Endothelial cell of umbilical vein (primary cell): ENCODE data around the gene PARD3B. TPM values are rescaled to one million over a fixed set of nuclear protein-coding genes. Genes with fewer than 3 reads are reported as not detected.

Experiments used
- BruUV-seq: library from RNA; stranded (reverse); fragments of 400-500 nt; replicated peaks from 2 replicates; lab custom pipeline; 2021; lab: Mats Ljungman, UMichigan
- CTCF ChIA-PET: fragments of 300-600, 350-600 bp; sonication (Branson Sonifier 250); formaldehyde crosslinking; loops from one replicate; lab custom pipeline; 2021; ENCODE audit warnings: antibody characterized with exemption, inconsistent platforms; lab: Charles Lee
- POLR2A ChIA-PET: fragments of 300-600, 350-600 bp; sonication (Branson Sonifier 250); formaldehyde crosslinking; loops from one replicate; lab custom pipeline; 2021; ENCODE audit warnings: antibody characterized with exemption, inconsistent platforms; lab: Charles Lee
- DNase-seq: peaks from one replicate; pipeline ENCODE4 v3.0.0-alpha.2; 2011; ENCODE audit warnings: low read depth, low spot score
- FAIRE-seq: peaks from 2 replicates; lab custom pipeline; 2011; peaks lifted over from hg19 to GRCh38; lab: Jason Lieb, UNC
- H2AFZ ChIP-seq: 2 replicates; pipeline ENCODE4 v1.6.0; 2012; ENCODE audit warnings: low read depth, low read length, control low read depth, inconsistent platforms
- H3K27ac ChIP-seq: 2 replicates; pipeline ENCODE4 v1.5.1; 2011; ENCODE audit warnings: low read depth, mild to moderate bottlenecking, control low read depth, low read length, moderate library complexity; ENCODE audit not compliant: insufficient read depth
- H3K27me3 ChIP-seq, 2 experiments: 2 replicates each; pipeline versions ENCODE4 v1.6.0 to v1.6.1; 2011; ENCODE audit warnings: low read length in 2 of 2, mixed read lengths in 1 of 2; ENCODE audit not compliant: control insufficient read depth in 2 of 2, insufficient read depth in 2 of 2
- H3K36me3 ChIP-seq, 2 experiments: 2 replicates in 1 of 2; 3 replicates in 1 of 2; pipeline ENCODE4 v1.5.1; 2011; ENCODE audit warnings: low read length in 2 of 2, mild to moderate bottlenecking in 1 of 2, moderate library complexity in 1 of 2; ENCODE audit not compliant: control insufficient read depth in 2 of 2, insufficient read depth in 2 of 2; ENCODE audit errors: extremely low read depth in 1 of 2
- H3K4me1 ChIP-seq: 3 replicates; pipeline ENCODE4 v1.5.1; 2011; ENCODE audit warnings: mild to moderate bottlenecking, low read length; ENCODE audit not compliant: control insufficient read depth, insufficient read depth; ENCODE audit errors: extremely low read depth
- H3K4me2 ChIP-seq: 2 replicates; pipeline ENCODE4 v1.6.1; 2011; ENCODE audit warnings: low read length, control low read depth, mixed read lengths; ENCODE audit not compliant: insufficient read depth
- H3K4me3 ChIP-seq, 3 experiments: fragments of 200-600 bp in 1 of 3; sonication (generic), shearing (Covaris generic) in 1 of 3; replicated peaks in 1 of 3; 2 replicates each; pipeline ENCODE4 v1.5.1; 2011 to 2016; ENCODE audit warnings: control low read depth in 3 of 3, low read length in 3 of 3, mild to moderate bottlenecking in 2 of 3, inconsistent platforms in 1 of 3, low read depth in 1 of 3, moderate library complexity in 1 of 3; ENCODE audit not compliant: insufficient read depth in 1 of 3
- H3K79me2 ChIP-seq: 2 replicates; pipeline ENCODE4 v1.6.0; 2012; ENCODE audit warnings: low read length, inconsistent platforms; ENCODE audit not compliant: control insufficient read depth, insufficient read depth
- H3K9ac ChIP-seq: replicated peaks from 2 replicates; pipeline ENCODE3; 2011; ENCODE audit warnings: low read length, control low read depth; ENCODE audit not compliant: insufficient read depth; ENCODE audit errors: extremely low read depth
- H3K9me1 ChIP-seq: replicated peaks from 3 replicates; pipeline ENCODE4 v1.6.0; 2011; ENCODE audit warnings: mild to moderate bottlenecking, low read length; ENCODE audit not compliant: control insufficient read depth, insufficient read depth; ENCODE audit errors: extremely low read depth
- H3K9me3 ChIP-seq: replicated peaks from 2 replicates; pipeline ENCODE4 v1.5.1; 2012; ENCODE audit warnings: low read length, inconsistent platforms; ENCODE audit not compliant: control insufficient read depth, insufficient read depth
- H4K20me1 ChIP-seq: replicated peaks from 2 replicates; pipeline ENCODE3; 2011; ENCODE audit warnings: mild to moderate bottlenecking, low read length; ENCODE audit not compliant: control insufficient read depth, insufficient read depth; ENCODE audit errors: extremely low read depth
- CTCF ChIP-seq, 2 donors: IDR thresholded peaks; 1 replicate in 1 of 2; 2 replicates in 1 of 2; pipeline ENCODE4 v1.5.1; 2011; ENCODE audit warnings: low read length in 2 of 2, mild to moderate bottlenecking in 2 of 2, moderate library complexity in 2 of 2, control low read depth in 1 of 2, inconsistent platforms in 1 of 2, low read depth in 1 of 2; ENCODE audit not compliant: insufficient read depth in 1 of 2; ENCODE audit errors: extremely low read depth in 1 of 2
- EZH2 ChIP-seq: IDR thresholded peaks from 2 replicates; pipeline ENCODE4 v1.6.1; 2012; ENCODE audit warnings: borderline replicate concordance, low read depth, mild to moderate bottlenecking, moderate library complexity, low read length, inconsistent platforms; ENCODE audit not compliant: severe bottlenecking
- FOS ChIP-seq: IDR thresholded peaks from 2 replicates; pipeline ENCODE4 v1.6.1; 2011; ENCODE audit warnings: mild to moderate bottlenecking, low read length, moderate library complexity, borderline replicate concordance; ENCODE audit not compliant: insufficient read depth
- GATA2 ChIP-seq: IDR thresholded peaks from 2 replicates; pipeline ENCODE4 v1.7.0; 2011; ENCODE audit warnings: low read depth, mild to moderate bottlenecking, moderate library complexity, mixed read lengths, low read length; ENCODE audit not compliant: insufficient read length, insufficient read depth
- JUN ChIP-seq: IDR thresholded peaks from 2 replicates; pipeline ENCODE4 v1.6.1; 2011; ENCODE audit warnings: borderline replicate concordance, low read depth; ENCODE audit not compliant: insufficient read length, insufficient read depth
- MYC ChIP-seq: IDR thresholded peaks from one replicate; pipeline ENCODE4 v1.6.1; 2011; ENCODE audit warnings: mild to moderate bottlenecking, low read depth, low read length
- POLR2A ChIP-seq: IDR thresholded peaks from 2 replicates; pipeline ENCODE4 v1.6.1; 2012; ENCODE audit warnings: low read depth, mild to moderate bottlenecking, control low read depth, low read length
- POLR2AphosphoS5 ChIP-seq: IDR thresholded peaks from 2 replicates; pipeline ENCODE4 v1.6.1; 2012; ENCODE audit warnings: low read depth, mild to moderate bottlenecking, control low read depth, low read length, moderate library complexity; ENCODE audit not compliant: insufficient read depth
- dilution Hi-C: fragments of 300-500 bp; cut with MboI; formaldehyde crosslinking; loops from one replicate; pipeline ENCODE4 v1.15.0; 2019; ENCODE audit warnings: low sequenced_read_pairs; ENCODE audit not compliant: extremely low pct_ligation_motif_present
- intact Hi-C: fragments of 100-400 bp; cut with micrococcal nuclease; formaldehyde crosslinking; loops from one replicate; pipeline ENCODE4 v1.10.0; 2022
- polyA plus RNA-seq, 4 experiments: library from polyadenylated mRNA; depleted of rRNA in 3 of 4; stranded (reverse) in 3 of 4; unstranded in 1 of 4; fragments of >200 nt; gene quantifications; 2 replicates each; pipeline versions ENCODE4 v1.2.1 to v1.2.3, GENCODE V29; 2011 to 2012; ENCODE audit warnings: missing spikeins in 1 of 4
- total RNA-seq: library from RNA; stranded (reverse); gene quantifications from 2 replicates; pipeline ENCODE4 v1.2.3, GENCODE V29; 2021
- TF ChIP-seq, protein P1 (sequence below): IDR thresholded peaks from 2 replicates; pipeline ENCODE4 v1.6.1; 2011; ENCODE audit not compliant: insufficient read depth, insufficient read length

Gene PARD3B
- total and polyA plus RNA-seq, 2 donors (not counting 3 experiments of a cell fraction or from before 2014, with no cell fraction given), result 2.2 to 30.9 TPM

- no TSS peak for BruUV-seq
- Histone ChIP-seq H3K27ac (no peak overlapping the region), H3K9me1 (no peaks in the 10 kb centered on the region), H2AFZ (no peak overlapping the region), H3K79me2 (no peaks in the 10 kb centered on the region), H3K27me3 (no peaks in the 10 kb centered on the region), H3K4me3 (no peak overlapping the region), H3K4me1 (no peaks in the 10 kb centered on the region), H3K9ac (no peak overlapping the region), H3K36me3 (peaks cover 0 to 2% of the 10 kb centered on the region in 2 experiments), H3K9me3 (no peaks in the 10 kb centered on the region), H4K20me1 (no peaks in the 10 kb centered on the region), H3K4me2 (no peak overlapping the region)
- CTCF ChIA-PET, result interaction anchor here (0.6 kb wide), 1 partner anchor 11 kb away, joined by 3 read pairs; no protein-coding TSS in a partner anchor
- TF ChIP-seq EZH2, result no peak
- TF ChIP-seq FOS, result no peak
- no peak for TF ChIP-seq CTCF (IDR thresholded peaks at IDR 0.05; ENCODE audit: extremely low read depth in 1 of 2, insufficient read depth in 1 of 2, low read depth in 1 of 2, low read length in 2 of 2)
- no peak for TF ChIP-seq MYC
- TF ChIP-seq POLR2A, result no peak
- no peak for TF ChIP-seq JUN
- TF ChIP-seq GATA2, result no peak
- TF ChIP-seq, protein P1, sequence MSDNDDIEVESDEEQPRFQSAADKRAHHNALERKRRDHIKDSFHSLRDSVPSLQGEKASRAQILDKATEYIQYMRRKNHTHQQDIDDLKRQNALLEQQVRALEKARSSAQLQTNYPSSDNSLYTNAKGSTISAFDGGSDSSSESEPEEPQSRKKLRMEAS, result no peak
- no peak for TF ChIP-seq POLR2AphosphoS5
- intact Hi-C loops, result no loop called here
- dilution Hi-C loops, result no loop called here
- POLR2A ChIA-PET, result no interaction called here
- FAIRE-seq (no peak), DNase-seq (no peak)
Measured at GRCh38 chr2:205296959-205297358, 751.7 kb downstream of the PARD3B start.
